ENCODE data around the gene HES7.
"Not testable (repeated sequence)": the region's sequence is repeated elsewhere in the genome, so short reads cannot be mapped to it uniquely, and the experiment has no call there.

Gene HES7

DNA sequence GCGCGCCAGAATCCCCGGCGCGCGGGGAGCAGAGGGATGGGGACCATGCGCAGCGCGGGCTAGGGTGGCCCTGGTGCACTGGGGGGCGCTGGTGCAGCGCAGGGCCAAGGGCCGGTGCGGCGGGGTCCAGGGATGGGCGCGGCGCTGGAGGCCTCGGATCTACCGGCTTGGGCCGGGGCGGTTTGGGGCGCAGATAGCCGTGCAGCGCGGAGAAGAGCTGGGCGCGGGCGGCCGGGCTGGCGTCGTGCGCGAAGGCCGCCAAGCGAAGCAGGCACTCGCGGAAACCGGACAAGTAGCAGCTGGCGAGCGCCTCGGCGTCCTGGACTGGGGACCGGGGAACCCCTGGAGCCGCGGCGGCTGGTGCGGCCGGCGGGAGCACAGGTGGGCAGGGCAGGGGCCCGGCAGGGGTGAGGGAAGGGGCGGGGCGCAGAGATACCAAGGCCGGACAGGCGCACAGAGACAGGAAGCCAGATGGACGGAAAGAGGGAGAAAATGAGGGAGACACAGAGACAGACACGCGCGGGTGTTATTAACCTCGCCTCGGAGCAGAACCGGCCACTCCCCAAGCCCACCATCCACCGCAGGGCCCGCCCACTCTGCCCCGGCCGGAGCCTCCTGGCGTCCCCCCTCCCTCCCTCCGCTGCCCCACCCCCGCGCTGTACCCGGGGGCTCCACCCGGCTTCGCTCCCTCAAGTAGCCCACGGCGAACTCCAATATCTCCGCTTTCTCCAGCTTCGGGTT lies 2.1 kb downstream of the HES7 start:
- no peak for FAIRE-seq

DNA sequence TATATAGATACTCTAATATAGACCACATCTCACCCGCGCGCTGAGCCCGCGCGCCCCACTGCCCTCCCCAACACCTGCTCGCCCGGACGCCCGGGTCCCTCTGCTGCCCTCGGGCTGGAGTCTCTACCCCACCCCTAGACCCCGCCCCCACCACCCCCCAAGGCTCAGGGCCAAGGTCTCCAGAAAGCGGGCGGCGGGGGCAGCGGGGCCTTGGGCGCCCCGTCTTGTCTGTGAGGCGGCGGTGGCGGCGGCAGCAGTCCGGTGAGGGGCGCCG lies 2.6 kb downstream of the HES7 start:
- no peak for FAIRE-seq

DNA sequence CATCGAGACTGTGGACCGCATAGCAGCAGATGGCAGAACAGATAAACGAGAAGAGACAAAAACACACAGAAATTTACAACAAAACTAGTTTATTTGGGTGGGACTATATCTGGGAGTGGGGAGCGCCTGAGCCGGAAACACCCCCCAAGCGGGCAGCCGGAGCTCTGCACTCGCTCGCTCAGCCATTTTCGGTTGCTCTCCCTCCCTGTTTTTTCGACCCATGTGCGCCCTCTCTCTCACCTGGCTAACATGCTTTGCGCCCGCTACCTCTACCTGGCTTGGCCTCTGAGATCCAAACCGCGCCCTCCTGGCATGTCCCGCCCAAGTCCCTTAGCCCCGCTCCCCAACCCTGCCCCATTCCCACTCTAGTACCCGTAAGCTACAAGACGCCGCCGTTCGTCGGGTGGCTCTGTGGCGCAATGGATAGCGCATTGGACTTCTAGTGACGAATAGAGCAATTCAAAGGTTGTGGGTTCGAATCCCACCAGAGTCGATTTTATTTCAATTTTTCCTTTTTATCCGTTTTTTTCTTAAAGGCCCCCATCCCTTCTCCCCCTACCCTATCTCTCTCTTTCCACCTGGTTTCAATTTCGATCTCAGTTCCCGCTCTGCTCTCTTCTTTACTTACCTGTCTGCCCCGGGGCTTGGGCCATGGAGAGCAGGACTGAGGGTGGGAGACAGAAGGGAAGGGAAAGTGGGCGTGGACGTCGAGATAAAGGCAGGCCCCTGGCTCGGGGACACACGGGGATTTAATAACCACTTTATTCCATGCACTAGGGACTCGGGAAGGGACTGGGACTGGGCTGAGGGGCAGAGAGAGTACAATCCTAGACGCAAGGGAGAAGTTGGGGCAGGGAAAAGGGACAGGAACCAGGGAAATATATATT lies 3.1 kb downstream of the HES7 start:
- no peak for FAIRE-seq

DNA sequence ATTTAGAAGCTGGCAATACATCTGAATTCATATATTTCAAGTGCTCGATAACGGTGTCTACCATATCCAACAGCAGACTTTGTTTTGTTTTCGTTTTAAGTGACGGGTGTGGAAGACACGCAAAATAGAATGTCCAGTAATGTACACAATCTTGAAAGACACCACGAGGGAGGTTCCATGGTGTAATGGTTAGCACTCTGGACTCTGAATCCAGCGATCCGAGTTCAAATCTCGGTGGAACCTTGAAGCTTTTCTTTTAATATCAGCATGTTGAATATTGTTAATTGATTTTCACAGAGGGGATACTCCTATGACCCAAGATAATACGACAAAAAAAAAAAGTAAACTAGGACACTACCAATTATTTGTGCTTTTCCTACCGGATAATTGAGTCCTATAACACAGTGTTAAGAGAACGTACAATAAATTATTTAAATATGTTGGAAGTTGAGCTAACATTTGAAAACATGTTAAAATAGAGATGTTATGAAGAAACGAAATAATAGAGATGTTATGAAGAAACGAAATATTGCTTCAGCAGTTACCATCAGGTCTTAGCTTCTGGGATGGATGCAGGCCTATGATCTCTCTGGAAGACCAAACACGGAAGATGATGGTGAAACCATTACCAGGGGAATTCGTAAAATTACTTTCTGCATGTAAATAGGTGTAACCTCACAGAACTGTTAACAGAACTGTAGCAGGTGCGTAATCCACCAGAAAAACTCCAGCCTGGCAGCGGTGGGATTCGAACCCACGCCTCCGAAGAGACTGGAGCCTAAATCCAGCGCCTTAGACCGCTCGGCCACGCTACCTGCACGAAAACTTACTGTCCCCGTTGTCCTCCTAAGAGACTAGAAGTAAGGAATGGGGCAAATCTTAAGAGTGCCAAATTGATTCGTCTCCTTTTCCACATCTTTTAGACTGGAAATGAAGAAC lies 4.1 kb downstream of the HES7 start:
- FAIRE-seq = peak; percentile 92

DNA sequence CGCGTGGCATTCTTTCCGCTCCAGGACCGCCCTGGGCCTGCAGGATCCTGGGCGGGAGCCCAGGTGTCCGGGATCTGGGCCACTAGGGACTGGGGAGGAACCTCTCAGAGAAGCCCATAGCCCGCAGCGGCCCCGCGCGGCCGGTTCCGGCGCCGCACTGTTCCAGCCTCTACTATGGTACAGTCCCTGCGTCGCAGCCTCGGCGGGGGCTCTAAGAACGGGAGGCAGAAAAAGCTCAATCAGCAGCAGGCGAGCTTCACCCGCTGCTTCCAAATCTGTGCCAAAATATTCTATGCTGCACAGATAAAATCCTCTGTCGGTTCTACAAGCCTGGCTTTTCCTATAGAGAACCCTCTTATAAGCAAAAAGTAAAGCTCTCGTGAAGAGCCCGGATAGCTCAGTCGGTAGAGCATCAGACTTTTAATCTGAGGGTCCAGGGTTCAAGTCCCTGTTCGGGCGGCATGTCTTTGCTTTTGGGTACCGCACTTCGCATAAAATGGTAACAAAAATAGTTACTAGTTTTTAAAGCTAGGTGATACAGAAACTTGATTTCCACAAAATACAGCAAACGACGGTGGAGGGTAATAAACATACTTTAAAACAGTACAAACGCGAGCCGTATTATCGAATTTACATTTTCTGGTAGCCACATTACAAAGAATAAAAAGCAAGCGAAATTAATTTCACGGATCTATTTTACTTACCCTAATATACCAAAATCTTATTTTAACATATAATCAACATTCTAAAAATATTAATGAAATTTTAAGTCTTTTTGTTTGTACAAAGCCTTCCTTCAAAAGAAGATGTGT lies 4.9 kb downstream of the HES7 start:
- peak; percentile 38 for FAIRE-seq

DNA sequence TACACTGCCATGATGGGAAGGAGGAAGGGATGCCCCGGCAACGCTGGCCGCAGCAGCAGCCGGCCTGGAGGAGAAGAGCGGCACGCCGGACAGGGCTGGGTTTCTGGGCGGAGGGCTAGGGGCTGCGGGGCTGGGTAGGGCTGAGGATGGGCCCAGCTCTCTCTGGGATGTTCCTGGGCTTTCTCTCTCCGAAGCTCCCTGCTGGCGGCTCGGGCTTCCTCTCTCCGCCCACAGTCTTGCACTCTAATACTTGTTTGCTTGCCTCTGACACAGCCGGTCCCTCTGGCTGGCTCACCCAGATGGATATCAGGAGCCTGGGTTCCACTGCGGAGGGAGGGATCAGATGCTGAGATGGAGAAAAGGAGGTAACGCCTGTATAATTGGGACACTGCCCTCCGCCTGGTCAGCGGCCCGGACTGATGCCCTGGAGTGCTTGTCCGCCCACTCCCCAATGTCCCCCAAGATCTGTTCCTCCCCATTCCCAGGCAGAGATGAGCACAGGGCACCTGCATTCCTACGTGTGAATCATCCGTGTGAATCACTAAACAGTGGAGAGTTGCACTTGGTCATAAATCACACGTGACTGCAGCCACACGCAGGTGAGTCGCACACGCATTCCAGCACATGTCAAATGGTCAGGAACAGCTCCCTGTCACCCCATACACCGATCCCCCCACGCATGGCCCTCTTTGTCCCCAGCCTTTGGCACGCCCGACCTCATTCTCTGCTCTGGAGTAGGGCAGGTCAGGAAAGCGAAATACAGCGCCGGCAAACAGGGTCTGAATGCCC lies 5.7 kb downstream of the HES7 start, which contains the start of gene ALOXE3:
Gene ALOXE3 (minus strand): TSS at position 535 of the 789 bp plus-strand sequence. CDS start 524 bp downstream, at position 11.
- FAIRE-seq = no peak

DNA sequence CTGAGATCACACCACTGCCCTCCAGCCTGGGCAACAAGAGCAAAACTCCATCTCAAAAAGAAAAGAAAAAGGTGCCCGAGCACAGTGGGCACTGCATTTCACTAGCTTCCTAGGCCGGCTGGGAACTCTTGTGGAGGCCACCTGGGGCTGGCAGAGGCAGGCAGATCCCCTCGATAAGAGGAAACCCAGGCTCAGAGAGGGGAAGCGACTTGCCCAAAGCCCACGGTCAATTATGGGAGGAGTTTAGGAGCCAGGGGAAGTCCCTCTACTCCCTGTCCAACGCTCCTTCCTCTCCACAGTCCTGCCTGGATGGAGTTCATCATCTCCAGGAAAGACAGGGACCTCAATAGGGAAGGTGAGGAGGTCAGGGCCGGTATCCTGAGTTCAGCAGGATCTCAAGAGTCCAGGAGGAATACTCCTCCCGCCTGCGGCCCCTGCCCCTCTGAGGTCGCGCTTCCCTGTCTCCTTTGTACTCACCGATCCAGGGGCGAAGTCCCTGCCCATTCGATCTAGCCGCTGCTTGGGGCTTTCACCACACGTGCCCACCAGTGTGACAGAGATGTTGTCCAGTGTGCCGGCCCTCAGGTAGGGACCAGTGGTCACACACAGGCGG lies 6.4 kb downstream of the HES7 start:
- no peak for FAIRE-seq

DNA sequence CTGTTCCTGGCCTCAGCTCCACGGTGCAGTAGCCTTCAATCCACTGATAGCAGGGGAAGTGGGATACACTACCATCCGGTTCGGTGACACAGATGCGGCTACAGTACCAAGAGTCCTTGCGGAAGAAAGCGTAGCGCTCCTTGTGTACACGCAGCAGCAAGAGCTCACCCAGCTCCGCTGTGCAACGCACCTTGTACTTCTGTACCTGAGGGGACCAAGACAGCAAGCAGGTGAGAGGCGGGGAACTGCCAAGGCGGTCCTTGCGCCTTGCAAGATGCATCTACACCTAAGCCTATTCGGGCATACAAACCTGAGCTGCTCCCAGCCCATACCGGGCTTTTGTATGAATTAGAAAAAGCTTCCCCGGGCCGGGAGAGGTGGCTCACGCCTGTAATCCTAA lies 7.1 kb downstream of the HES7 start:
- FAIRE-seq = no peak

DNA sequence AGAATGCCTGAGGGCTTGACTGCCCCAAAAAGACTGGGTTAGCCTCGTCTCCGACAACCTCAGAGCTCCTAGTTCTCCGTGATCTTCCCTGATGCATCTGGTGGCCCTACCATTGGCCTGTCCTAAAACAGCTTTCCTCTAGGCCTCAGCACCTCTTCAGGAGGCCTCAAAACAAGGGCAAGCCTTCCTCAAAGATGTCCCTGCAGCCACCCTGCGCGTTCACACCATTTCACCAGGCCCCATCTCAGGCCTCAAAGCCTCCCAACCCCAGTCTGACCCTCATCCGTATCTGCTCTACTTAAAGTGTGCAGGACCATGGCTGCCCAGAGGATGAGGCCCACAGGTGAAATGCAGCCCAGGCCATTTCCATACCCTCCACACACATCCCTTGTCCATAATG lies 13.0 kb downstream of the HES7 start:
- no peak for FAIRE-seq

DNA sequence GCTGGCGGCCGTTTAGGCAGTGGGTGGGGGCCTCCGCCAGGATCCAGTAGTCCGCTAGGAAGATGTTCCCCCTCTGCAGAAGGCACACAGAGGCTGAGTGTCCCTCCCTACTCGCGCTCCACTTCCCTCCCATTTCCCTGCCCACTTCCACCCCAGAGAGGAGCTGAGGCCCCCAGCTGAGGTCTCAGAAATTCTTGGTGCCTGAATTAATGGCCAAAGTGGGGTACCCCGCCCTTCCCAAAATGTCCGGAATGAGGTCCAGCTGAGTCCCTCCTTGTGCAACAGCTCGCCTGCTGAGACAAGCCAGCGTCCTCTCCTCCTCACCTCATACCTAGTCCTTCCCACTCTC lies 13.5 kb downstream of the HES7 start:
- FAIRE-seq = no peak

DNA sequence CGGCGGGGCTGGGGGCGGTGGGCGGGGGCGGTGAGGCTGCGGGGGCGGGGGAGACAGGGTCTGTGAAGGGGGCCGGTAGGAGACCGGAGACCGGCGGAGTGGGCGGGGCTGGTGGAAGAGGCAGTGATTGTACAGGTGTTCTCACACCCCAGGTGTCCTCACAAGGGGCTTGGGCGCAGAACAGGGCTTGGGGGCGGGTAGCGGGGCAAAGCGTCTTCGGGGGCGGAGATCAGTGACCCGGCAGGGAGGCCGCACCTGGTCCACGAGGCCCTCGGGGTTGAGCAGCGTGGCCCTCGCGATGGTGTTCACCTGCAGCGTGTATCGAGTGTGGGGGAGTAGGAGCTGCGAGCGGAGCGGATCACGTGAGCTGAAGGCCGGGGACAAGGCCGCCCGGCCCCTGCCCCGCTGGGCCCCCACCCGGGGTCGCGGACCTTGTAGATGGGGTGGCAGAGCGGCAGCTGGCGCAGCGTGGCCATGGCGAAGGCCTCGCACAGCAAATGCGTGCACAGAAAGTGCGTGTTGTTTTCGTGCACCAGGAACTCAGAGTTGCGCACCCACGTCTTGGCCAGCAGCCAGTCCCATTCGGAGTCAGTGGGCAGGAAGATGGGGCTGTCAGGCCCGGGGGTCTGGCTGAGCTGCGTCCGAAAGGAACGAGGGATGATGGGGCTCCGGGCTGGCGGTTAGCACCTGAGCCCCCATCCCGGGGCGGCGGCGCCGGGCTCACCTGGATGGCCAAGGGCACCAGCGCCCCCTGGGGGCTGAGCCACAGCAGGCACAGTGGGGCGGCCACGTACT lies 14.0 kb downstream of the HES7 start:
- no peak for FAIRE-seq

DNA sequence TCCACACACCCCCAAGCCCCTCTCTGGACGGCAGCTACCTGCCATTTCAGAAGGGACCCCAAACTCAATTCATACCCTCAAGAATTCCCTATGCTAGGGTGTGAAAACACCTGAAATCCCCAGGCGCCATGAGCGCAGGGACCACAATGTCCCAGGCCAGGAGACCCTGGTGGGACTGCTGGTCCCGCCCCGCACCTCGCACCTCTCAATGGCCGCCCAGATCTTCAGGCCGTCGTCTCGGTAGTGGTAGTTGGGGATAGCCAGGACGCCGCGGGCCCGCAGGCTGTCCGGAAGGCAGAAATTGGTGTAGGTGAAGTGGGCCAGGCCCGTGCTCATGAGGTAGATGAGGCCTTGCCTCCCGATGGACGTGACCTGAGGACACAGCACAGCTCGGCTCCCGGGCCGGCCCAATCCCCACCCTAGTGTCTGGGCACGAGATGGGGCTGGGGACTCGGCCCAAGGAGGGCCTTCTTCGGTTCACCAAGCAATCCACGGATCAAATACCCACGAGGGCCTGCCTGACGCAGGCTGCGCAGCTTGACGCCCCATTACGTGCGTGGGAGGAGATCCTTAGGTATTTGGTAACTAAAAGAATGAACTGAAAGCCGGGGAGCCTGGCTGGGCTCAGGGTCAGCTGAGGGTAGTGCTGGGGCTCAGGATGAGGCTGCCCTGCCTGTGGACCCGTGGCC lies 14.8 kb downstream of the HES7 start:
- FAIRE-seq = no peak

DNA sequence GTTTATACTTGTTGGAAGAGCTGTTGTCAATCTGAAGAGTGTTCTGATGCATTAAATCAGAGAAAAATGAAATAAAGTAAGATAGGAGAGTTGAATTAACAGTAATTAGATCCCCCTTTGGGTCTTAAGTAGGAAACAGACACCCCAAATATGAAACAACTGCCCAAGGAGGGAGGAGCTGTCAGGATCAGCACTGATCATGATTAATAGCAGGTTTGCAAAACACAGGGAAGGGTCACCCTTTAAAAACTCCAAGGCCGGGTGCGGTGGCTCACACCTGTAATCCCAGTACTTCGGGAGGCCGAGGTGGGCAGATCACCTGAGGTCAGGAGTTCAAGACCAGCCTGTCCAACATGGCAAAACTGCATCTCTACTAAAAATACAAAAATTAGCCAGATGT lies 16.9 kb downstream of the HES7 start:
- not testable (repeated sequence) for FAIRE-seq

DNA sequence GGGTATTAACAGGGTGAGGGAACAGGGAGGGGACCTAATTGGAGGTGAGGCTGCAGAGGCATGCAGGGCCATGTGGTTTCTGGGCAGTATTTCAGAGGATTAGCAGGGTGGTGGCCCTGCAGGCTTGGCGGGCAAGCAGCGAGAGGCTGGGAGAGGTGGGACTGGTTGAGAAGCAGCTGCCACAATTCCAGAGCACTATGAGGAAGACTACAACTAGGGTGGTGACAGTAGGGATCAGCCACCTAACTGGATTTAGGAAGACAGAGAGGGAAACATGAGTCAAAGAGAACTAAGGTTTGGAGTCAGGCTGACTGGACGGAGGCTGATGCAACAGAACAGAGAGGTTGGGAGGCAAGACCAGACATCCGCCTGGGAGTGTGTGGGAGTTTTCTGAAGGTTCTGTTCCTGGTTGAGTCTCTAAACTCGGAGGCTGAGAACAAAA lies 17.9 kb downstream of the HES7 start:
- no peak for FAIRE-seq

DNA sequence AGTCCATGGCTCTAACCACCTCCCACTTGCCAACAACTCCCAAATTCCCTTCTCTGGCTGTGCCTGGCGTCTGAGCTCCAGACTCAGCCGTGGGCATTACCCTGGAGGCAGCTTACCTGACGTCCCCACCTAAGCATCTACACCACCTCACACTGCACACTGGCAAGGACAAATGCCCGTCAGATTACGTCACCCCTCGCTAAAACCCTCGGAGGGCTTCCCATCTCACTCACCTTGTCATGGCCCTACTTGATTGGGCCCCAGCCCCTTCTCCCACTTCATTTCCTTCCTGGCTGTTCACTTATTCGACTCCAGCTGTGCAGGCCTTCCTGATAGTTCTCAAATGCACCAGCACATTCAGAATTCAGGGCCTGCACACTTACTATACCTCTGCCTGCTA lies 19.0 kb downstream of the HES7 start:
- no peak for FAIRE-seq

DNA sequence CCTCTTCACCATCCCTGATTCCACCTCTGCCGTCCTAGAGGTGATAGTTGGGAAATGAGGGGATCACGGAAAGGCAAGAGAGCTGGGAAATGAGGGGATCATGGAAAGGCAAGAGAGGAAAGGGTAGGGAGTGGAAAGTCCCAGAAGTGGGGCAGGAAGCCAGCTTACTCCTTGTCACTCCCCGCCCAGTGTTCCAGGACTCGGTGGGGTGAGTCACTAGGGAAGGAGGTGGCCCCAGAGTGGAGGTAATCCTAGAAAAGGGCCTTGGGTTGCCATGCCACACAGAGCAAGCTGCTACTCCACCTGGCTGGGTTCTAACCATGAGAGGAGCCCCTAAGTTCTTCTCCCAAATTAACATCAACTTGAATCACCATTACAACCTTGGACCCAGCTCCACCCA lies 20.4 kb downstream of the HES7 start:
- no peak for FAIRE-seq

DNA sequence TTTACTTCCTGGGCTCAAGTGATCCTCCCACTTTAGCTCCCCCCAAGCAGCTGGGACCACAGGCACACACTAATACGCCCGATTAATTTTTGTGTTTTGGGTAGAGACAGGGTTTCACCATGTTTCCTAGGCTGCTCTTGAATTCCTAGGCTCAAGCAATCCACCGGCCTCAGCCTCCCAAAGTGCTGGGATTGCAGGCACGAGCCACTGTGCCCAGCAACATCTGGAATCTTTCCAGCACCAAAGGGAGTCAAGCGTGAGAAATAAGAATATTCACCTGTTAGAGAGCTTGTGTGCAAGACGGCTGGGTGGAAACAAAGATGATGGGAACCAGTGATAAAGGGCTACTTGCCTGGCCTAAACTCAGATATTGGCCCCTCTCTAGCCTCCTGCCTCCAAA lies 22.2 kb downstream of the HES7 start:
- FAIRE-seq = no peak

DNA sequence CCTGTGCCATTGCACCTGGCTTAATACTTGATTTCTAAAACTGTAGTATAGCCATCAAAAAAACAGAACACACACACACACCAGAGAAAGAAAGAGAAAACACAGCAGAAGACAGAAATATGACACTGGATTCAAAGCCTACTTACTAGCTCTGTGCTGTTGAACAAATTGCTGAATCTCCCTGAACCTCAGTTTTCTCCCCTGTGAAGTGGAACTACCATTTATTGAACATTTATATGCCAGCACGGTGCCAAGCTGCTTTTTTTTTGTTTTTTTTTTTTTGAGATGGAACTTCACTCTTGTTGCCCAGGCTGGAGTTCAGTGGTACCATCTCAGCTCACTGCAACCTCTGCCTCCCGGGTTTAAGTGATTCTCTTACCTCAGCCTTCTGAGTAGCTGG lies 23.1 kb downstream of the HES7 start:
- no peak for FAIRE-seq

DNA sequence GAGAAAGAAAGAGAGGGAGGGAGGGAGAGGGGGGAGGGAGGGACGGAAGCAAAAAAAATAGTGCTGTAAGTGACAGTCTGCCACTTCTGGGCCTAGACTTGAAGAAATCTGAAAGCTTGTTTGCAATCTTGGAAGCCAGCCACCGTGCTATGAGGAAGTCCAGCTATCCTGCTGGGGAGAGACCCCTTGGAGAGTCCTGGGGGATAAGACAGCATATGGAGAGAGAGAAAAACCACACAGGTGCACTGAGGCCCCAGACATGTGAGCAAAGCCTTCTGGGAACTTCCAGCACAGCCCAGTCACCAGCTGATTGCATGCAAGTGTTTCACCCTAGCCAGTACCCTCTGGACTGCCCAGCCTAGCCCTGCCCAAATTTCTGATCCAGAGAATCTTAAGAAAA lies 23.8 kb downstream of the HES7 start:
- FAIRE-seq = no peak

DNA sequence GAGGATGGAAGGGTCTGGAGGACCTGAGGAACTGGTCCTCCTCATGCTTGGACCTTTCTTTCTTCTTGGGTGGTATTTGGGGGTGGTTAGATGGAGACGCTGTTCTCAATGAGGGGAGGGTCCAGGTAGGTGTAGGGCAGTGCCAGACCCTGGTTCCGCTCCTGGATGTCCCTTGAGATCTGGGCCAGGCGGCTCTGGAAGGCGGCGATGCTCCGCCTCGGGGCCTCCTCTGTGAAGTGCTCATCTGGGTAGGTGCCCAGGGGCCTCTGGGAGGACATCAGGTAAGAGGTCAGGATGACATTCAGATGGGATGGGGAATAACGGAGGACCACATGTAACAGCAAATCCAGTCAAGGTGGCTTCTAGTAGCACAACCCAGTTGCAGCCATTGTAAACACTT lies 27.4 kb downstream of the HES7 start:
- no peak for FAIRE-seq
